Measurements from ENCODE around the gene PTPRD. TPM values are rescaled to one million over a fixed set of nuclear protein-coding genes. Genes with fewer than 3 reads are reported as not detected.

PTPRD gene
- total RNA-seq, 1 experiment from 2014 or later: 32.5 TPM

GRCh38 chr9:8494571-8494970 is 2118.2 kb downstream of the PTPRD start:
- no peak overlapping the region for H3K4me2 ChIP-seq (ENCODE audit: insufficient read depth, insufficient read length, low read length)
- no CpG with 5 or more reads among the region's 4 CpGs for WGBS (ENCODE audit: extremely low coverage, insufficient read length, low lambda C conversion rate)
- H2BK120ac ChIP-seq (ENCODE audit: low read depth, low read length, poor library complexity, severe bottlenecking): no peak overlapping the region
- TF ChIP-seq CTCF (conservative IDR thresholded peaks at IDR 0.05): no peak
- H4K5ac ChIP-seq (ENCODE audit: insufficient read length, low read depth, low read length): no peak overlapping the region
- no peak overlapping the region for H2BK15ac ChIP-seq (ENCODE audit: low read depth, low read length)
- H3K23ac ChIP-seq (ENCODE audit: insufficient read length, low read depth, low read length): no peak overlapping the region
- no peak overlapping the region for H2BK5ac ChIP-seq (ENCODE audit: insufficient read length, low read length)
- no peaks in the 10 kb centered on the region for H3K79me1 ChIP-seq (ENCODE audit: insufficient read depth, low read depth, low read length, poor library complexity, severe bottlenecking)
- H3K56ac ChIP-seq (ENCODE audit: insufficient read length, low read depth, low read length): no peak overlapping the region
- H3K14ac ChIP-seq (ENCODE audit: insufficient read depth, low read length): no peak overlapping the region
- Mint-ChIP-seq H3K4me1 (peaks cover 9 to 16% of the 10 kb centered on the region in 2 experiments), H3K27me3 (ENCODE audit: low read depth) (no peaks in the 10 kb centered on the region), H3K9me3 (no peaks in the 10 kb centered on the region), H3K27ac (no peak overlapping the region), H3K36me3 (ENCODE audit: insufficient read depth in 1 of 3, low read depth in 3 of 3) (no peaks in the 10 kb centered on the region; a peak in 1 of 7 replicates), H3K4me3 (no peak overlapping the region)
- DNase-seq: no peak
- no peaks in the 10 kb centered on the region for H3K4me1 ChIP-seq (ENCODE audit: insufficient read depth, low read length)
- H2AFZ ChIP-seq (ENCODE audit: low read length): no peak overlapping the region
- H3T11ph ChIP-seq (ENCODE audit: low read length): no peak overlapping the region
- H3K27ac ChIP-seq (ENCODE audit: insufficient read length, low read depth, low read length): no peak overlapping the region
- H2BK12ac ChIP-seq (ENCODE audit: insufficient read length, low read depth, low read length): no peak overlapping the region
- no peak overlapping the region for H3K9ac ChIP-seq (ENCODE audit: extremely low read depth, insufficient read length, low read length)
- H3K9me3 ChIP-seq (ENCODE audit: control insufficient read depth, low read depth, low read length): no peaks in the 10 kb centered on the region
- H4K91ac ChIP-seq (ENCODE audit: insufficient read length, low read depth, low read length): no peak overlapping the region
- no peaks in the 10 kb centered on the region for H4K20me1 ChIP-seq (ENCODE audit: control insufficient read depth, insufficient read depth, insufficient read length)
- H2BK20ac ChIP-seq (ENCODE audit: low read depth, low read length, poor library complexity, severe bottlenecking): no peak overlapping the region
- no peaks in the 10 kb centered on the region for H3K23me2 ChIP-seq (ENCODE audit: insufficient read length, low read depth, low read length, poor library complexity, severe bottlenecking)
- H4K8ac ChIP-seq (replicated peaks; ENCODE audit: insufficient read length, low read depth, low read length): no peak overlapping the region
- no peak overlapping the region for H2AK5ac ChIP-seq (ENCODE audit: insufficient read length, low read length)
- no peak overlapping the region for H3K18ac ChIP-seq (ENCODE audit: insufficient read length, low read depth, low read length)
- no peak overlapping the region for H3K4ac ChIP-seq (ENCODE audit: low read depth, low read length)
- H3K27me3 ChIP-seq (ENCODE audit: insufficient read depth, low read length): no peaks in the 10 kb centered on the region
- H3K79me2 ChIP-seq (ENCODE audit: insufficient read depth, low read length): no peaks in the 10 kb centered on the region

Measured in H9 (cell line).